SU-DHL-6 (cell line): ENCODE data around the gene CCDC187.

Experiments
- CTCF ChIP-seq: fragments of 200-600 bp; sonication (generic); IDR thresholded peaks from one replicate; pipeline ENCODE4 v1.5.1; 2017; ENCODE audit warnings: antibody characterized with exemption, mild to moderate bottlenecking, low read length, moderate library complexity; ENCODE audit not compliant: insufficient read depth, poor library complexity, severe bottlenecking
- EZH2phosphoT487 ChIP-seq: fragments of 200-600 bp; sonication (generic), shearing (Covaris generic); conservative IDR thresholded peaks from 2 replicates; pipeline ENCODE4 v1.6.1; 2018; ENCODE audit warnings: mild to moderate bottlenecking, antibody characterized with exemption, low read length, moderate library complexity, mixed read lengths

- no peak for TF ChIP-seq CTCF
- TF ChIP-seq EZH2phosphoT487, result no peak
These were observed 95.2 kb downstream of the CCDC187 start for GRCh38 chr9:136208675-136209074.
